Stimulated activated naive CD8-positive, alpha-beta T cell treated with anti-CD3 and anti-CD28 coated beads, Interleukin-15, Interleukin-2, amounts not matched to agents 100 ng/mL and 50 ng/mL, for 24 hours (primary cell): ENCODE results near the gene GNL2.
"Not testable (repeated sequence)": the region's sequence is repeated elsewhere in the genome, so short reads cannot be mapped to it uniquely, and the experiment has no call there.

ENCODE experiments used
- H3K27ac Mint-ChIP-seq: one replicate; pipeline ENCODE4 v1.8.0; 2021; ENCODE audit warnings: mild to moderate bottlenecking, mixed read lengths
- H3K27me3 Mint-ChIP-seq: one replicate; pipeline ENCODE4 v1.8.0; 2021; ENCODE audit warnings: mixed read lengths
- H3K36me3 Mint-ChIP-seq: one replicate; pipeline ENCODE4 v1.8.0; 2021; ENCODE audit warnings: low read depth, mixed read lengths
- H3K4me1 Mint-ChIP-seq: one replicate; pipeline ENCODE4 v1.8.0; 2021; ENCODE audit warnings: low read depth, mixed read lengths
- H3K4me3 Mint-ChIP-seq: one replicate; pipeline ENCODE4 v1.8.0; 2021; ENCODE audit warnings: mild to moderate bottlenecking, mixed read lengths
- H3K9me3 Mint-ChIP-seq: one replicate; pipeline ENCODE4 v1.8.0; 2021; ENCODE audit warnings: mixed read lengths

The GNL2 gene

DNA sequence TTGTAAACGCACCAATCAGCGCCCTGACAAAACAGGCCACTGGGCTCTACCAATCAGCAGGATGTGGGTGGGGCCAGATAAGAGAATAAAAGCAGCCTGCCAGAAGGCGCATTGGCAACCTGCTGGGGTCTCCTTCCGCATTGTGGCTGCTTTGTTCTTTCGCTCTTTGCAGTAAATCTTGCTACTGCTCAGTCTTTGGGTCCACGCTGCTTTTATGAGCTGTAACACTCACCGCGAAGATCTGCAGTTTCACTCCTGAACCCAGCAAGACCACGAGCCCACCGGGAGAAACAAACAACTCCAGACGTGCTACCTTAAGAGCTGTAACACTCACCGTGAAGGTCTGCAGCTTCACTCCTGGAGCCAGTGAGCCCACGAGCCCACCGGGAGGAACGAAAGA lies 76.8 kb downstream of the GNL2 start:
- not testable (repeated sequence) for H3K36me3 Mint-ChIP-seq, H3K27me3 Mint-ChIP-seq, H3K9me3 Mint-ChIP-seq
- H3K4me1 Mint-ChIP-seq: peaks cover 34% of the 10 kb centered on the region
- H3K4me3 Mint-ChIP-seq: peak overlapping the region; percentile 89
- peak overlapping the region; percentile 88 for H3K27ac Mint-ChIP-seq

DNA sequence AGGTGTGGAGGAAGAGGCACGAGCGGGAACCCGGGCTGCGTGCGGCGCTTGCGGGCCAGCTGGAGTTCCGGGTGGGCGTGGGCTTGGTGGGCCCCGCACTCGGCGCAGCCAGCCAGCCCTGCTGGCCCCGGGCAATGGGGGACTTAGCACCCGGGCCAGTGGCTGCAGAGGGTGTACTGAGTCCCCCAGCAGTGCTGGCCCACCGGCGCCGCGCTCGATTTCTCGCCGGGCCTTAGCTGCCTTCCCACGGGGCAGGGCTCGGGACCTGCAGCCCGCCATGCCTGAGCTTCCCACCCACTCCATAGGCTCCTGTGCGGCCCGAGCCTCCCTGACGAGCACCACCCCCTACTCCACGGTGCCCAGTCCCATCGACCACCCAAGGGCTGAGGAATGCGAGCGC lies 77.5 kb downstream of the GNL2 start:
- H3K4me1 Mint-ChIP-seq: peaks cover 38% of the 10 kb centered on the region
- not testable (repeated sequence) for H3K27me3 Mint-ChIP-seq, H3K9me3 Mint-ChIP-seq, H3K36me3 Mint-ChIP-seq, H3K4me3 Mint-ChIP-seq, H3K27ac Mint-ChIP-seq

GRCh38 chr1:37517569-37517968 lies 78.2 kb downstream of the GNL2 start:
- H3K27me3 Mint-ChIP-seq: no peaks in the 10 kb centered on the region

More at GRCh38 chr1:37517569-37517968, 78.2 kb downstream of the GNL2 start:
- H3K4me3 Mint-ChIP-seq: no peak overlapping the region
- H3K36me3 Mint-ChIP-seq: peaks cover 5% of the 10 kb centered on the region
- no peak overlapping the region for H3K27ac Mint-ChIP-seq
- peaks cover 45% of the 10 kb centered on the region for H3K4me1 Mint-ChIP-seq
- H3K9me3 Mint-ChIP-seq: no peaks in the 10 kb centered on the region
